Mesothelial cell of epicardium (in vitro differentiated cells): ENCODE results near the gene COL8A1. TPM values are rescaled to one million over a fixed set of nuclear protein-coding genes. Genes with fewer than 3 reads are reported as not detected.

Experiments used
- DNase-seq, 2 experiments: peaks; one replicate each; pipeline ENCODE4 v3.0.0; 2021; ENCODE audit warnings: low spot score in 2 of 2; ENCODE audit not compliant: unreplicated experiment in 2 of 2
- H3K27ac Mint-ChIP-seq: 2 replicates; pipeline ENCODE4 v1.8.0; 2021; ENCODE audit warnings: mixed read lengths
- H3K27me3 Mint-ChIP-seq: 2 replicates; pipeline ENCODE4 v1.8.0; 2021; ENCODE audit warnings: low read depth, mixed read lengths
- H3K36me3 Mint-ChIP-seq: 2 replicates; pipeline ENCODE4 v1.8.0; 2021; ENCODE audit warnings: mixed read lengths
- H3K4me1 Mint-ChIP-seq: 2 replicates; pipeline ENCODE4 v1.8.0; 2021; ENCODE audit warnings: mixed read lengths
- H3K4me3 Mint-ChIP-seq: 2 replicates; pipeline ENCODE4 v1.8.0; 2021; ENCODE audit warnings: mild to moderate bottlenecking, moderate library complexity, mixed read lengths
- H3K9me3 Mint-ChIP-seq: 2 replicates; pipeline ENCODE4 v1.8.0; 2021; ENCODE audit warnings: mixed read lengths
- total RNA-seq: library from RNA; stranded (reverse); gene quantifications from 3 replicates; pipeline ENCODE4 v1.2.1, GENCODE V29; 2021
- TF ChIP-seq, protein P1 (sequence below): fragments of 200-600 bp; sonication (generic); IDR thresholded peaks from one replicate; pipeline ENCODE4 v1.5.0; 2021; ENCODE audit warnings: antibody characterized with exemption; ENCODE audit not compliant: unreplicated experiment

COL8A1 gene
- total RNA-seq, 1 donor from 2014 or later: 1.1 TPM

DNA sequence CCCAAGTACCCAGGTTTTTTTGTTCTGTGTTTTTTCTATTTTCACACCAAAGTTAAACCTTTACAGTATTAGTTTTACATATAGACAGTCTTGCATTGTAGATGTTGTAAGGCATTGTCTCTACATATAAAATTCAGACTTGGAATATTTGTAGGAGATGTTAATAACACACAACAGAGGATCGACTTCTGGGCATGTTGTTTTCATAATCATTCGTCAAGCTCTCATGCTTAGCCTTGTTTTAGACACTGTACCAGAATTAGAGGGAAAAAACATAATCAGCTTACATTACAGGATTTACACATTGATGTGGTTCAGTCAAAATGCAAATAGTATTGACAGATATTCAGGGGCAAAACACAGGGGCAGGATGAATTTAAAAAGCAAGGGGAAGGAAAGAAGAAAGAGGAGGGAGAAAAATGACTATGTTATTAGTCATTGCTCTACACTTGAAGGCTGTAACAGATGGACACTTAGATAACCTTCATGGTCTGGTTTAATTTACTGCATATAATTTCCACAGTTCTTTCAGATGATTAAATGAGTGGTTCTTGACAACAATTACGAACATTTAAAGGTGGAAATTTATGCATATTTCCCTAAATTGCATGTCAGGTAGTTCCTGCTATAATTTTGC is 186.7 kb downstream of the COL8A1 start:
- Mint-ChIP-seq H3K36me3 (no peaks in the 10 kb centered on the region), H3K4me1 (peaks cover 7% of the 10 kb centered on the region), H3K27ac (no peak overlapping the region), H3K27me3 (peaks cover 1% of the 10 kb centered on the region), H3K4me3 (no peak overlapping the region), H3K9me3 (no peaks in the 10 kb centered on the region)
- TF ChIP-seq, protein P1, sequence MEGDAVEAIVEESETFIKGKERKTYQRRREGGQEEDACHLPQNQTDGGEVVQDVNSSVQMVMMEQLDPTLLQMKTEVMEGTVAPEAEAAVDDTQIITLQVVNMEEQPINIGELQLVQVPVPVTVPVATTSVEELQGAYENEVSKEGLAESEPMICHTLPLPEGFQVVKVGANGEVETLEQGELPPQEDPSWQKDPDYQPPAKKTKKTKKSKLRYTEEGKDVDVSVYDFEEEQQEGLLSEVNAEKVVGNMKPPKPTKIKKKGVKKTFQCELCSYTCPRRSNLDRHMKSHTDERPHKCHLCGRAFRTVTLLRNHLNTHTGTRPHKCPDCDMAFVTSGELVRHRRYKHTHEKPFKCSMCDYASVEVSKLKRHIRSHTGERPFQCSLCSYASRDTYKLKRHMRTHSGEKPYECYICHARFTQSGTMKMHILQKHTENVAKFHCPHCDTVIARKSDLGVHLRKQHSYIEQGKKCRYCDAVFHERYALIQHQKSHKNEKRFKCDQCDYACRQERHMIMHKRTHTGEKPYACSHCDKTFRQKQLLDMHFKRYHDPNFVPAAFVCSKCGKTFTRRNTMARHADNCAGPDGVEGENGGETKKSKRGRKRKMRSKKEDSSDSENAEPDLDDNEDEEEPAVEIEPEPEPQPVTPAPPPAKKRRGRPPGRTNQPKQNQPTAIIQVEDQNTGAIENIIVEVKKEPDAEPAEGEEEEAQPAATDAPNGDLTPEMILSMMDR: no peak
- no peak for DNase-seq

- no peak for DNase-seq
- TF ChIP-seq, protein P1: no peak
- Mint-ChIP-seq H3K4me3 (no peak overlapping the region), H3K36me3 (no peaks in the 10 kb centered on the region), H3K4me1 (peaks cover 5% of the 10 kb centered on the region), H3K27me3 (peaks cover 1% of the 10 kb centered on the region), H3K9me3 (no peaks in the 10 kb centered on the region), H3K27ac (no peak overlapping the region)
Observed at GRCh38 chr3:99829844-99830243, 191.4 kb downstream of the COL8A1 start.

GRCh38 chr3:99833617-99834205 is 195.3 kb downstream of the COL8A1 start:
- DNase-seq: no peak
- TF ChIP-seq, protein P1: no peak

GRCh38 chr3:99834211-99834957 is 196.0 kb downstream of the COL8A1 start:
- Mint-ChIP-seq H3K4me3 (no peak overlapping the region), H3K9me3 (no peaks in the 10 kb centered on the region), H3K27me3 (no peaks in the 10 kb centered on the region), H3K27ac (peak overlapping the region; percentile 13), H3K36me3 (no peaks in the 10 kb centered on the region), H3K4me1 (no peaks in the 10 kb centered on the region)
- TF ChIP-seq, protein P1: no peak
- DNase-seq: no peak

More at GRCh38 chr3:99833617-99834205, 195.3 kb downstream of the COL8A1 start:
- Mint-ChIP-seq H3K27ac (peak overlapping the region; percentile 41), H3K36me3 (no peaks in the 10 kb centered on the region), H3K27me3 (peaks cover under 1% of the 10 kb centered on the region), H3K4me1 (no peaks in the 10 kb centered on the region), H3K4me3 (no peak overlapping the region), H3K9me3 (no peaks in the 10 kb centered on the region)

DNA sequence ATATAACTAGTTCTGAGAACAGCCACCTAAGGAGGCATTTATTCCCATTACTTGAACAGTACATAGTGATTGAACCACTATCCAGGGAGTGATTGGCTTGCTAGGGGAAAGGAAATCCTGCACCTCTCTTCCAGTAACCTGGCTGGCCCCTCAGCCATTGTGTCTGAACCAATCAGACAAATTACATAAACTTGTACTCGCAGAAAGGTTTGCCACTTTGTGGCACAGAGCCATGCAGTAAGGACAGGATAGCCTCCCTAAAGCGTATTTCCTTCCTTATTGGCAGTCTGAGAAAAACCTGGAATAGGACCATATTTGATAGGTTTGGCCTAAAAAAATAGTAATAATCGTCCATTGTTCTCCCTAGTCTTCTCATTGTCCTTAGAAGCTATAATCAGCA is 198.3 kb downstream of the COL8A1 start:
- Mint-ChIP-seq H3K27ac (no peak overlapping the region), H3K9me3 (no peaks in the 10 kb centered on the region), H3K4me1 (no peaks in the 10 kb centered on the region), H3K27me3 (no peaks in the 10 kb centered on the region), H3K36me3 (no peaks in the 10 kb centered on the region), H3K4me3 (no peak overlapping the region)
- no peak for DNase-seq
- TF ChIP-seq, protein P1: no peak
